Ammon's horn (tissue), 1 donor: ENCODE measurements around the gene ULK4.
"Not testable (repeated sequence)": the region's sequence is repeated elsewhere in the genome, so short reads cannot be mapped to it uniquely, and the experiment has no call there.

Experiments used
- DNase-seq: peaks from one replicate; pipeline ENCODE4 v3.0.0-alpha.2; 2016; ENCODE audit warnings: low spot score

The ULK4 gene

DNA sequence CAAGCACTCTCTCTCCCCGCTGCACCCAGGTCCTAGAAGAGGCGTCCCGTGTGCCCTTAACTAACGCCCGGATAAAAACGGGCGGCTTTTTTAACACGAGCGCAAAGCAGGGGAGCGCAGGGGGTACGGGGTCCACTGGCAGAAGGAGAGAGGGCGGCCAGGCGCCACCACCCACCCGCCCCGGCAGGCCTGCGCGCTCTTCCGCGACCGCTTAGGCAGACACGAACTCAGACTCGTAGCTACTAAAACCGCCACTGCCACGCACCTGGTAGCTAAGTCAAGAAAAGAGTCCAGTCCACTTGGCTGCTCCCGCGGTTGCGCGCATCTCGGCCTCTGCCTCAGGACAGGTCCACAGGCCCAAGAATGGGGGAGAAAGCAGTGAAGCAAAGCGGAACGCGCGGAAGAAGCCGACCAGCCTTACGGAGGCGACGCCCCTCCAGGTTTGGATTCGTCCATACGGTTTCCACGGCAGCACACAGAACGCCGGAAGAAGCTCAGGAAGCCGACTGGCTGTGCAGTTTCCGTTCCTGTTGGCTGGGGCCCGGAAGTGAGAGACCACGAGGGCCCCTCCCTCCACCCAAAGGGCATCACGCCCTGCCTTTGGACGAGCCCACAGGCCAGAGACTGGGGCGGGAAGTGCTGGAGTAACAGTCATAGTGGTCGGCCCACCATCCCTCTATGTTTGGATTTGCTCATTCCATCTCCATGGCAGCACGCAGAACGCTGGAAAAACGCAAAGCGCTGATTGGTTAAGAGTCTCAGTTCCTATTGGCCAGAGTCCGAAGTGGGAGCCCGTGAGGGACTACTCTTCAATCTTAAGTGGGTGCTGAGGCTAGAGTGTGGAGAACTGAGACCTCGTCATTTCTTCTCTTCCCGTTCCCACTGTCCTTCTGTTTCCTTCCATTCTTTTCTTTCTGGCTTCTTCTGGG is at the start of gene ULK4:
ULK4 (minus strand) TSS at position 353 of the 929 bp plus-strand sequence. CDS start 7,344 bp downstream, outside the sequence.
- DNase-seq = peak; percentile 100

- DNase-seq = no peak
Measured at GRCh38 chr3:42010530-42010929, 48.6 kb upstream of the ULK4 start.

DNA sequence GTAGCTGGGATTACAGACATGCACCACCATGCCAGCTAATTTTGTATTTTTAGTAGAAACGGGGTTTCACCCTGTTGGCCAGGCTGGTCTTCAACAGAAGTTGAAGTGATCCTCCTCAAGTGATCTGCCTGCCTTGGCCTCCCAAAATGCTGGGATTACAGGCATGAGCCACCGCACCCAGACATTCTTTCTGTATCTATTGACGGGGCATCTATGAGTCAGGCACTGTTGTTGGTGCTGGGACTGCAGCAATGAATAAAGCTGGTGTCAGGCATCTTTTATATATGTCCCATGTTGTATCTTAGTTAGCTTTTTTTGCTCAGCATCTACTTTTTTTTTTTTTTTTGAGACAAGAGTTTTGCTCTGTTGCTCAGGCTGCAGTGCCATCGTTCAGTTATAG is 47.6 kb upstream of the ULK4 start:
- no peak for DNase-seq

- no peak for DNase-seq
Measured at GRCh38 chr3:42007785-42008184, 45.9 kb upstream of the ULK4 start.

GRCh38 chr3:42005401-42005800 is 43.5 kb upstream of the ULK4 start:
- DNase-seq = no peak

DNA sequence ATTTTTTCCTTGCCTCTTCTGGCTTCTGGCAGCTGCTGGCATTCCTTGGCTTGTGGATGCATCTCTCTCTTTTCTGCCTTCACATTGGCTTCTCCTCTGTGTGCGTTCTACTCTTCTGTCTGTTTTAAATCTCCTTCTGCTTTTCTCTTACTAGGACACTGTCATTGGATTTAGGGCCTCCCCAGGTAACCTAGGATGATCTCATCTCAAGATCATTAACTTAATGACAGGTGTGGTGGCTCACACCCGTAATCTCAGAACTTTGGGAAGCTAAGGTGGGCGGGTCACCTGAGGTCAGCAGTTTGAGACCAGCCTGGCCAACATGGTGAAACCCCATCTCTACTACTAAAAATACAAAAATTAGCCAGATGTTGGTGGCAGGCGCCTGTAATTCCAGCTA is 40.9 kb upstream of the ULK4 start:
- no peak for DNase-seq

GRCh38 chr3:42001777-42002176 is 39.9 kb upstream of the ULK4 start:
- no peak for DNase-seq

GRCh38 chr3:41999909-42000308 is 38.0 kb upstream of the ULK4 start:
- no peak for DNase-seq

- DNase-seq = peak; percentile 45
Measured at GRCh38 chr3:41997702-41998550, 36.0 kb upstream of the ULK4 start.

DNA sequence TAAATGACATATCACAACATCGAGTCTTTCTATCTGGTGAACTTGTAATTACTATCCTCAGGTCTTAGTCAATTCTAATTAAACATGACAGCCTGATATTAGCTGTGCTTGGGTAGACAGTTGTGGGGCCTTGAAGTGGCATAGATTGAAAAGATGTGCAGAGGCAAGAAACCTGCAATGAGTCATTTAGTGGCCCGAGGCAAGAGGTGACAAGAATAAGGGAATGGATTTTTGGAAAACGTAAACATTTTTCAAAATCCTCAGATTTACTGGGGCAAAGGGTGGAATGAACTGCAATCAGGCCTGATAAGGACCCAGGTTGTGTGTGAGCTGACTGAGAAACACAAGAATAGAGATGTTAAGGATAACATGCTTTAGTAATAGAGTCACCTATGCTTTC is 29.5 kb upstream of the ULK4 start:
- DNase-seq = no peak

GRCh38 chr3:41989518-41989917 is 27.6 kb upstream of the ULK4 start:
- no peak for DNase-seq

GRCh38 chr3:41987627-41988026 is 25.7 kb upstream of the ULK4 start:
- DNase-seq = no peak

- DNase-seq = no peak
Measured at GRCh38 chr3:41986561-41986960, 24.7 kb upstream of the ULK4 start.

GRCh38 chr3:41985018-41985417 is 23.1 kb upstream of the ULK4 start:
- no peak for DNase-seq

DNA sequence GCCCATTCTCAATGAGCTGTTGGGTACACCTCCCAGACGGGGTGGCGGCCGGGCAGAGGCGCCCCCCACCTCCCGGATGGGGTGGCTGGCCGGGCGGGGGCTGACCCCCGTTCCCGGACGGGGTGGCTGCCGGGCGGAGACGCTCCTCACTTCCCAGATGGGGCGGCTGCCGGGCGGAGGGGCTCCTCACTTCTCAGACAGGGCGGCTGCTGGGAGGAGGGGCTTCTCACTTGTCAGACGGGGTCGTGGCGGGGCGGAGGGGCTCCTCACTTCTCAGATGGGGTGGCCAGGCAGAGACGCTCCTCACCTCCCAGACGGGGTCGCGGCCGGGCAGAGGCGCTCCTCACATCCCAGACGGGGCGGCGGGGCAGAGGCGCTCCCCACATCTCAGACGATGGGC is 21.2 kb upstream of the ULK4 start:
- DNase-seq = not testable (repeated sequence)

GRCh38 chr3:41977401-41977800 is 15.5 kb upstream of the ULK4 start:
- DNase-seq = not testable (repeated sequence)

DNA sequence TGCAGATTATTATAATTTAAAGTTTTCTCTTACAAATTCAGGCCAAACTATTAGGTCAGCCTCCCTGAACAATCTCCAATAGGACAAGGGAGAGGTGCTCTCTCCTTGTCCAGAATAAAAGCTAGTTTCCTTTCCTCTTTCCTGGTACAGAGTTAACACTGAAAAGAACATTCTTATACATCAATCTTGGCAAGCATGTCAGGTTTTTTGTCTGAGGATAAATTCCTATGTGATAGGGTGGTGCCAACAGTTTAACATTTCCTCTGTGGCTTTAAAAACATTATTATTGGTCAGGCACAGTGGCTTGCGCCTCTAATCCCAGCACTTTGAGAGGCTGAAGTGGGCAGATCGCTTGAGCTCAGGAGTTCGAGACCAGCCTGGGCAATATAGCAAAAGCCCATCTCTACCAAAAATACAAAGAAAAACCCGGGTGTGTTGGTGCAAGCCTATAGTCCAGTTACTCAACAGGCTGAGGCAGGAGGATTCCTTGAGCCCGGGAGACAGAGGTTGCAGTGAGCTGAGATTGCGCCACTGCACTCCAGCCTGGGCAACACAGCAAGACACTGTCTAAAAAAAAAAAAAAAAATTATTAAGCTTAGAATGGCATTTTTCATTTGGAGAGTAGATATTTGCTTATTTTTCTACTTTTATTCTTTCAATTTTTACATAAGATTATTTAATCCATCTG is 13.7 kb upstream of the ULK4 start:
- DNase-seq = no peak

DNA sequence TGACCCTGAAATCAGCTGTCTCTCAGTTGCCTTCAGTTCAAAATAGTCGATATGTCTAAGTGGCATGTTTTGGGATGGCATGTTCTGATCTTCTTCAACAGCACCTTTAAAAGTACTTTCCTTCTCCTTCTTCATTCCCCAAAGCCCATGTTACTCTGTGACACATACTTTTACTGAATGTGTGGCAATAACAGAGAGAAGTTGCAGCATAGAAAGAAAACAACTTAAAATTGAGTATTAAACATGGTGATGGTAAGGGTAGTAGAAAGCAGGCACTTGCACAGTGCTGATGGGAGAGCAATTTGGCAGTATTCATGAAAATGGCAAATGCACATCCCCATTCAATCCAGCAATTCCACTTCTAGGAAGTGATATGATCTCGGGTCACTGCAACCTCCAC is 12.3 kb upstream of the ULK4 start:
- no peak for DNase-seq

GRCh38 chr3:41972802-41973201 is 10.9 kb upstream of the ULK4 start:
- no peak for DNase-seq

DNA sequence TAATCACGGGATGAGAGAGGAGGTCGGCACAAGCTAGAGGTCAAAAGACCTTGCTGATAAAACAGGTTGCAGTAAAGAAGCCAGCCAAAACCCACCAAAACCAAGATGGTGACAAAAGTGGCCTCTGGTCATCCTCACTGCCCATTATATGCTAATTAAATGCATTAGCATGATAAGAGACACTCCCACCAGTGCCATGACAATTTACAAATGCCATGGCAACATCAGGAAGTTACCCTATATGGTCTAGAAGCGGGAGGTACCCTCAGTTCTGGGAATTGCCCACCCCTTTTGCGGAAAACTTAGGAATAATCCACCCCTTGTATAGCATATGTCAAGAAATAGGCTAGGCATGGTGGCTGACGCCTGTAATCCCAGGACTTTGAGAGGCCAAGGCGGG is 4.3 kb upstream of the ULK4 start:
- DNase-seq = no peak

DNA sequence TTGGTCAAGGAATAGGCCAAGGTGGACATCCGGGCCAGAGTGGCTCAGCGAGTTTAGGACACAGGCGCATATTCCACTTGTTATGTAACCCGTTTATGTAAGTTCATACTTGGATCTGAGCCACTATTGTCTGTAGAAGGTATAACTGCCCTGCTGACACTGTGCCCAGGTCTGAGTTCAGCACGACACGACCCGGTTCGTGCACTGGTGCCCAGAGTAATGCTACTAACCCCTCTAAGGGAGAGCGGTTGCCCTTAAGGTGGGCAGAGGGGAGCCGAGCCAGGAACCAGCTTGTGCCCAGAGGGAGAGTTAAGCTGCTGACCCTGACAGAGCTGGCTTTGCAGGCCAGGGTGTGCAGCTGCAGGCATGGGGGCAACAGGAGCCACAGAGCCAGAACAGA is 1.9 kb upstream of the ULK4 start:
- DNase-seq = no peak
